Parathyroid adenoma (tissue), 2 donors: ENCODE results near the gene HYPK.
A peak's percentile ranks its signal among the peaks of the same experiment; 100 is the strongest.

Source experiments
- H2AFZ ChIP-seq: fragments of 300-600 bp; sonication (generic); one replicate; pipeline ENCODE4 v1.7.0; 2017; ENCODE audit warnings: antibody characterized with exemption, mild to moderate bottlenecking
- H3K27ac ChIP-seq: fragments of 300-600 bp; sonication (generic); one replicate; pipeline ENCODE4 v1.7.0; 2017
- H3K27me3 ChIP-seq: fragments of 300-600 bp; sonication (generic); one replicate; pipeline ENCODE4 v1.7.0; 2017; ENCODE audit warnings: low read length; ENCODE audit not compliant: control insufficient read depth, insufficient read depth
- H3K36me3 ChIP-seq: fragments of 300-600 bp; sonication (generic); one replicate; pipeline ENCODE4 v1.7.0; 2017; ENCODE audit warnings: low read length; ENCODE audit not compliant: control insufficient read depth, insufficient read depth
- H3K4me1 ChIP-seq: fragments of 300-600 bp; sonication (generic); one replicate; pipeline ENCODE4 v1.7.0; 2017; ENCODE audit warnings: control low read depth
- H3K4me2 ChIP-seq: fragments of 300-600 bp; sonication (generic); one replicate; pipeline ENCODE4 v1.7.0; 2017; ENCODE audit warnings: low read length
- H3K4me3 ChIP-seq: fragments of 300-600 bp; sonication (generic); one replicate; pipeline ENCODE4 v1.7.0; 2017; ENCODE audit warnings: low read depth, low read length
- H3K79me2 ChIP-seq: fragments of 300-600 bp; sonication (generic); one replicate; pipeline ENCODE4 v1.7.0; 2017; ENCODE audit warnings: control low read depth
- H3K9ac ChIP-seq: fragments of 300-600 bp; sonication (generic); one replicate; pipeline ENCODE4 v1.7.0; 2017; ENCODE audit warnings: mild to moderate bottlenecking
- H3K9me3 ChIP-seq: fragments of 300-600 bp; sonication (generic); one replicate; pipeline ENCODE4 v1.7.0; 2017; ENCODE audit warnings: low read length; ENCODE audit not compliant: control insufficient read depth
- TF ChIP-seq, protein P1 (sequence below): fragments of 300-600 bp; sonication (generic); IDR thresholded peaks from one replicate; pipeline ENCODE4 v1.7.0; 2017; ENCODE audit warnings: antibody characterized with exemption, mild to moderate bottlenecking
- donor health status: primary hyperparathyroidism.

The HYPK gene

DNA sequence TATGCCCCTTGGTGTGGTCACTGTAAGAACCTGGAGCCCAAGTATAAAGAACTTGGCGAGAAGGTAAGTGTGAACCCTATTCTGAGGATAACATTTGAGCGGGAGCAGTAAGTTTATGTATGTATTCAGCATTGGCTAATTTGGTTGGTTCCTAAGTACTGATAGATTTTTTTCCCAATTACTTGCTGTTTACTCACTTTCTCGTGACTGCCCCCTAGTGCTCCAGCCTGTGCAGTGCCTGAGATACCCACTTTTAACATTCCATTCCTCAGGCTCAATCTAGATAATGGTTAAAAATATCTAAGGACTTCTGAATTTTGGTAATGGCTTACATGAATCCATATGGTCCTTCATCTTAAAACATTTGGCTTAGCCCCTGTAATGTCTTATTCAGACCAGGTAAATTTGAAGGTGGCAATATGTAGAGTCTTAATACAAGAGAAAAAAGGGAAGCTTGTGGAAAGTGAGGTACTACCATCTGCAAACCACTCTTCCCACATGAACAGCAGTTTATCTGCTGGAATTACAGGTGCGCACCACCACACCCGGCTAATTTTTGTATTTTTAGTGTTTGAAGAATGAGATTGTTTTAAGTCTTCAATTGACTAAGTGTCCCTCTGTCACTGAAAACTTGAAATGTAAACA, 30.7 kb upstream of the HYPK start:
- no peak overlapping the region for H3K4me3 ChIP-seq
- no peaks in the 10 kb centered on the region for H3K9me3 ChIP-seq
- no peak overlapping the region for H3K4me2 ChIP-seq
- no peaks in the 10 kb centered on the region for H3K4me1 ChIP-seq
- no peaks in the 10 kb centered on the region for H3K27me3 ChIP-seq
- no peaks in the 10 kb centered on the region for H3K36me3 ChIP-seq
- H3K9ac ChIP-seq: no peak overlapping the region
- no peak overlapping the region for H3K27ac ChIP-seq
- TF ChIP-seq, protein P1, sequence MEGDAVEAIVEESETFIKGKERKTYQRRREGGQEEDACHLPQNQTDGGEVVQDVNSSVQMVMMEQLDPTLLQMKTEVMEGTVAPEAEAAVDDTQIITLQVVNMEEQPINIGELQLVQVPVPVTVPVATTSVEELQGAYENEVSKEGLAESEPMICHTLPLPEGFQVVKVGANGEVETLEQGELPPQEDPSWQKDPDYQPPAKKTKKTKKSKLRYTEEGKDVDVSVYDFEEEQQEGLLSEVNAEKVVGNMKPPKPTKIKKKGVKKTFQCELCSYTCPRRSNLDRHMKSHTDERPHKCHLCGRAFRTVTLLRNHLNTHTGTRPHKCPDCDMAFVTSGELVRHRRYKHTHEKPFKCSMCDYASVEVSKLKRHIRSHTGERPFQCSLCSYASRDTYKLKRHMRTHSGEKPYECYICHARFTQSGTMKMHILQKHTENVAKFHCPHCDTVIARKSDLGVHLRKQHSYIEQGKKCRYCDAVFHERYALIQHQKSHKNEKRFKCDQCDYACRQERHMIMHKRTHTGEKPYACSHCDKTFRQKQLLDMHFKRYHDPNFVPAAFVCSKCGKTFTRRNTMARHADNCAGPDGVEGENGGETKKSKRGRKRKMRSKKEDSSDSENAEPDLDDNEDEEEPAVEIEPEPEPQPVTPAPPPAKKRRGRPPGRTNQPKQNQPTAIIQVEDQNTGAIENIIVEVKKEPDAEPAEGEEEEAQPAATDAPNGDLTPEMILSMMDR: peak; percentile 59
- no peak overlapping the region for H2AFZ ChIP-seq
- no peaks in the 10 kb centered on the region for H3K79me2 ChIP-seq

GRCh38 chr15:43771816-43772215, 28.6 kb upstream of the HYPK start:
- no peak overlapping the region for H3K4me2 ChIP-seq
- no peaks in the 10 kb centered on the region for H3K27me3 ChIP-seq
- no peaks in the 10 kb centered on the region for H3K4me1 ChIP-seq
- H3K9me3 ChIP-seq: no peaks in the 10 kb centered on the region
- H3K9ac ChIP-seq: no peak overlapping the region
- no peak overlapping the region for H3K27ac ChIP-seq
- H3K36me3 ChIP-seq: no peaks in the 10 kb centered on the region
- TF ChIP-seq, protein P1: no peak
- no peaks in the 10 kb centered on the region for H3K79me2 ChIP-seq
- no peak overlapping the region for H2AFZ ChIP-seq
- no peak overlapping the region for H3K4me3 ChIP-seq

DNA sequence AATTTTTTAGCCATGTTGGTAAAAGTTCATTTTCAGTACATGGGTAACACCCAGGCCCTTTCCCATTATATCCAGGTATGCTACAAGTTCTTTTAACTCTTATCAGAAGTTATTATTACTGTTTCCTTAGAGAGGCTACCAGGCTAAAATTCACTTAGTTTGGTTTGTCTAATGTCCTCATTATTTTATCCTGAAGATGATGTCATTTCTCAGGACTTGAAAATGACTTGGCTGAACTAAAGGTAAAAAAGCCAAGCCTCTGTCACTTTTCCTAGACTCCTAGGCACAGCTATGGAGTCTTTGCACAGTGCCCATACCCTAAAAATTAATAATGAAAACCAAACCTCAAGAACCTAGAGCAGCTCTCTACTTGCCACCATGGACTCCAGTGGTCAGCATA, 27.8 kb upstream of the HYPK start:
- Histone ChIP-seq H3K4me1 (no peaks in the 10 kb centered on the region), H2AFZ (no peak overlapping the region), H3K4me2 (no peak overlapping the region), H3K27me3 (no peaks in the 10 kb centered on the region), H3K79me2 (no peaks in the 10 kb centered on the region), H3K4me3 (no peak overlapping the region), H3K9ac (no peak overlapping the region), H3K27ac (no peak overlapping the region), H3K9me3 (no peaks in the 10 kb centered on the region), H3K36me3 (no peaks in the 10 kb centered on the region)
- TF ChIP-seq, protein P1: no peak

- no peak overlapping the region for H2AFZ ChIP-seq
- H3K4me3 ChIP-seq: no peak overlapping the region
- H3K36me3 ChIP-seq: no peaks in the 10 kb centered on the region
- no peak overlapping the region for H3K4me2 ChIP-seq
- H3K79me2 ChIP-seq: no peaks in the 10 kb centered on the region
- H3K9me3 ChIP-seq: no peaks in the 10 kb centered on the region
- H3K4me1 ChIP-seq: no peaks in the 10 kb centered on the region
- no peaks in the 10 kb centered on the region for H3K27me3 ChIP-seq
- H3K9ac ChIP-seq: no peak overlapping the region
- TF ChIP-seq, protein P1: no peak
- no peak overlapping the region for H3K27ac ChIP-seq
Measured at GRCh38 chr15:43774062-43774461, 26.3 kb upstream of the HYPK start.

DNA sequence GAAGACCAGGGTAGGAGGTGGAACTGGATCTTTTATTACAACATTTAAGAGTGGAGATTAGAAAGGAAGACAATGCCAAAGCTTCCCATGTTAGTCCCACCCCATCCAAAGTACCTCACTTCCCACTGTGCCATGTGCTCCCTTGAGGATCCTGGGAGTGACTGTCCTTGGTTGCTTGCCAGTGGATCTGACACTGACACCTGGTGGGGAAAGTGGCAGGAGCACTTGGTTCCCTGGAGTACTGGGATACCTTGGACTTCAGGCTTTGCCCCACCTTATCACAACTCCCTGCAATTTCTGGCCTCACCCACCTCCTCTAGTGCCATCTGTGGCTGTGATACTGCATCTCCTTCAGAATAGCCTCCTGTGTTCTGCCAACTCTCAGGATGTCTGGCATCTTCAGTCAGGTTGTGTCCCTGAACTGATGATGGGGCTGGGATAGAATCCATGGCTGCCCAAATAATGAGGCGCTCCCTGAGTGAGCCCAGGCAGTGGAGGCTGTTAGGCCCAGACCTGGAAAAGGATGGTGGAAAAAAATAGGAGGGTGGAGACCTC, 24.9 kb upstream of the HYPK start:
- Histone ChIP-seq H3K27me3 (no peaks in the 10 kb centered on the region), H3K4me3 (no peak overlapping the region), H3K4me2 (no peak overlapping the region), H3K9ac (no peak overlapping the region), H3K4me1 (no peaks in the 10 kb centered on the region), H2AFZ (no peak overlapping the region), H3K36me3 (no peaks in the 10 kb centered on the region), H3K27ac (no peak overlapping the region), H3K79me2 (no peaks in the 10 kb centered on the region), H3K9me3 (no peaks in the 10 kb centered on the region)
- TF ChIP-seq, protein P1: peak; percentile 22
